Measurements from ENCODE around the gene NOL3.
A peak's percentile ranks its signal among the peaks of the same experiment; 100 is the strongest.

Gene NOL3

DNA sequence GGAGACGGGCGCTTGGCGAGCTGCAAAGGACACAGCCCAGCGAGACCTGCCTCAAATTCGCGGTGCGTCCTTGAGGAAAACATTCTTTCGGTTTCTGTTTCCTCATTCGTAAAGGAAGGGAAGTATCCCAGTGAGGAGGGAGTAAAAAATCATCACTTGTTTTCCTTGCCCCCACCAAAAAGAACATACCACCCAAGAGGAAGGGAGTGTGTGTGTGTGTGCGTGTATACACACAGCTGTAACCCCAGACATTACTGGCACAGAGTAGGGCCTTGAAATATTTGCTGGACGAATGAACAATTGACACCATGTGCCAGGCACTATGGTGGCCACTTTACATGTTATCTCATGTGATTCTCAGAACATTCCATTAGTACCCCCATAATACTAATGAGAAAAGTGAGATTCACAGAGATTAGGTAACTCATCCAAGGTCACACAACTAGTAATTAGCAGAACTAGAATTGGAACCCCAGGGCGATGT, 15.4 kb downstream of the NOL3 start:
- Histone ChIP-seq H3K27me3 (ENCODE audit: insufficient read depth, low read length) (peaks cover 33% of the 10 kb centered on the region), H3K36me3 (ENCODE audit: insufficient read depth, low read depth, low read length) (no peaks in the 10 kb centered on the region), H3K27ac (ENCODE audit: low read length) (no peak overlapping the region), H3K4me3 (ENCODE audit: low read length) (no peak overlapping the region), H3K9ac (ENCODE audit: low read depth, low read length) (no peak overlapping the region), H3K9me3 (ENCODE audit: insufficient read depth, low read depth, low read length) (no peaks in the 10 kb centered on the region), H3K4me1 (ENCODE audit: insufficient read depth, low read length) (peaks cover 3% of the 10 kb centered on the region; the same call in 1 of the 2 replicates)

DNA sequence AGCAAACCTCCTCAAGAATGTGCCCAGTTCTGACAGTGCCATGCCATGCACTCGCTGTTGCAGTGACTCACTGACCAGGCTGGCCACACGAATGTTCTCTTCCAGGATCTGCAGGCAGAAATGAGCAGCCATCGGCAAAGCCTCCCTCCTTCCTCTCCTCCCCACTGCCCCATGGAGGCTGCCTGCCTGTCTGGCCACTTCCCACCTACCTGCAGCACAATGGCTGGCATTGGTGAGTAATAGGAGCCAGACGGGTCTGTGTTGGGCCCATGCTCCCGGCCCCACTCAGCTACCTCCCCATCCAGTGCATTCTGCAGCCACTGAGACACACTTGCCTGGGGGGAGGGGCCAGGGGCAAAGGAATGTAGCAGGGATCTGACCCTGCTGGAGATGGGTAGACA, 16.2 kb downstream of the NOL3 start:
- peaks cover 33% of the 10 kb centered on the region for H3K27me3 ChIP-seq (ENCODE audit: insufficient read depth, low read length)
- no peaks in the 10 kb centered on the region for H3K36me3 ChIP-seq (ENCODE audit: insufficient read depth, low read depth, low read length)
- no peaks in the 10 kb centered on the region for H3K9me3 ChIP-seq (ENCODE audit: insufficient read depth, low read depth, low read length)
- H3K9ac ChIP-seq (ENCODE audit: low read depth, low read length) = no peak overlapping the region
- no peak overlapping the region for H3K4me3 ChIP-seq (ENCODE audit: low read length)
- H3K4me1 ChIP-seq (ENCODE audit: insufficient read depth, low read length) = peaks cover 3% of the 10 kb centered on the region; the same call in 1 of the 2 replicates
- H3K27ac ChIP-seq (ENCODE audit: low read length) = no peak overlapping the region

DNA sequence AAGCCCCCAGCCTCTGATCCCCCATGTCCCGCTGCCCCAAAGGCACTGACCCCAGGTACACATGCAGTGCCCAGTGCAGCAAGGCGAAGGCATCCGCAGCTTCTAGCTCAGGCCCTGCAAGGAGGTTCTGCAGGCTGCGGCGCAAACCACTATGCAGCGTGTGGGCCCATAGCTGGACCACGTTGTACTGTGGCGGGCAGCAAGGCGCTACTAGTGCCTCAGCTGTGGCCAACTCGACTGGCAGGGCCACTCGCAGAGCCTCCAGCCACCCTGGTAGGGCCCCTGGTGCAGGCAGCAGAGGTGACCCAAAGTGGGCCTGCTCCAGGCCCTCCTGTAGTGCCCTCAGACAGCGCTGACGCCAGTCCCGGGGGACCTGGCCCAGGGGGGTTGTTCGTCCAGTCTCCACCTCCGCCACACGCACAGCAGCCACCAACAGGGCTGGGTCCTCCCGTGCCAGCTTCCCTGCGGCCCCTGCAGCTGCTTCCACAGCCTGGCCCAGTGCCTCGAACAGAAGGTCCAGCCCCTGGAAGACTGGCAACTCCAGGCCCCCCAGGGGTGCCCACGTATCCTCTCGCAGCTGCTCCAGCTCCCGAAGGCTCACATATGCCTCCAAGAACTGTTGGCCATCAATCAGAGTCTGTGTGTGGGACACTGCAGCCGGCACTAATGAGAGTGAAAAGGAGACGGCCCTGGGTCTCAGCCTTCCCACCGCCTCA, 17.0 kb downstream of the NOL3 start:
- H3K9me3 ChIP-seq (ENCODE audit: insufficient read depth, low read depth, low read length) = no peaks in the 10 kb centered on the region
- peaks cover 33% of the 10 kb centered on the region for H3K27me3 ChIP-seq (ENCODE audit: insufficient read depth, low read length)
- H3K9ac ChIP-seq (ENCODE audit: low read depth, low read length) = no peak overlapping the region
- no peak overlapping the region for H3K4me3 ChIP-seq (ENCODE audit: low read length)
- H3K36me3 ChIP-seq (ENCODE audit: insufficient read depth, low read depth, low read length) = no peaks in the 10 kb centered on the region
- no peak overlapping the region for H3K27ac ChIP-seq (ENCODE audit: low read length)
- peaks cover 3% of the 10 kb centered on the region; the same call in 1 of the 2 replicates for H3K4me1 ChIP-seq (ENCODE audit: insufficient read depth, low read length)

DNA sequence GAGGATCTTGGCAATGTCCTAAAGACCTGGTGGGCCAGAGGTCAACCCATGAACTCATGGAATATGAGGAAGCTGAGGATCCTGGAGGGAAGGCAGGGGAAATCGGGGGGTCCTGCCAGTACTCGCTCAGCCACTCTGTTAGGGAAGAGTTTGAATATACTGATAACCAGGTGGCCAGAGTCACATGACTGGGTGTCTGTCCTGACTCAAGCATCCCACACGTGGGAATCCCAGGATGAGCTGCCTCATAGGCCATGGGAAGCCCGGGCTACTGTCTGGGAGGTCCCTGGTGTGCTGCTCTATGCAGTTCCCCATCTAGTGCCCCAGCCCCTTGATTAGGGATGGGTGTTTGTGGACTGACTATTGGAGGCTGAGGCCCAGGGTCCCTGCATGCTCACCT, 18.0 kb downstream of the NOL3 start:
- Histone ChIP-seq H3K27ac (ENCODE audit: low read length) (no peak overlapping the region), H3K4me1 (ENCODE audit: insufficient read depth, low read length) (0 out of 2 replicates have a peak, but pooled peaks cover 3% of the 10 kb centered on the region), H3K9ac (ENCODE audit: low read depth, low read length) (no peak overlapping the region), H3K4me3 (ENCODE audit: low read length) (no peak overlapping the region), H3K9me3 (ENCODE audit: insufficient read depth, low read depth, low read length) (no peaks in the 10 kb centered on the region), H3K27me3 (ENCODE audit: insufficient read depth, low read length) (peaks cover 33% of the 10 kb centered on the region), H3K36me3 (ENCODE audit: insufficient read depth, low read depth, low read length) (peaks cover 1% of the 10 kb centered on the region)

DNA sequence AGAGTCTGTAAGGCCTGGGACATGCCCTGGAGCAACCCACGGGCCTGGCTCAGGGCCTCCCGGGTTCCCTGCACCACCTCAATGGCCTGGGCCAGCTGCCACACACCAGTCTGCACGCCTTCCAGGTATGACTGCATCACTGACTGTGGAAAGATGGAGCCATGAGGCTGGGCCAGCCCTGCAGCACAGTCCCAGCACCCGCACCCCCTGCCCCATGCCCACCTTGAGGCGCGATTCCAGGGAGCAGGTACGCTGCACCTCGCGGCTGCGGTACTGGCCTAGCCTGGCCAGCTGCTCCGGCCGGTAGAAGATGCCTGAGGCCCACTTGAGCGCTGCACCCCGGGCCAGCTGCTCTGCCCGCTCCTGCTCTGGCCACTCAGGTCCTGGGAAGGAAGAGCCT, 18.5 kb downstream of the NOL3 start:
- Histone ChIP-seq H3K4me1 (ENCODE audit: insufficient read depth, low read length) (peaks cover 7% of the 10 kb centered on the region; the same call in 1 of the 2 replicates), H3K9ac (ENCODE audit: low read depth, low read length) (no peak overlapping the region), H3K4me3 (ENCODE audit: low read length) (no peak overlapping the region), H3K36me3 (ENCODE audit: insufficient read depth, low read depth, low read length) (peaks cover 6% of the 10 kb centered on the region), H3K27me3 (ENCODE audit: insufficient read depth, low read length) (peaks cover 33% of the 10 kb centered on the region), H3K27ac (ENCODE audit: low read length) (no peak overlapping the region), H3K9me3 (ENCODE audit: insufficient read depth, low read depth, low read length) (no peaks in the 10 kb centered on the region)

DNA sequence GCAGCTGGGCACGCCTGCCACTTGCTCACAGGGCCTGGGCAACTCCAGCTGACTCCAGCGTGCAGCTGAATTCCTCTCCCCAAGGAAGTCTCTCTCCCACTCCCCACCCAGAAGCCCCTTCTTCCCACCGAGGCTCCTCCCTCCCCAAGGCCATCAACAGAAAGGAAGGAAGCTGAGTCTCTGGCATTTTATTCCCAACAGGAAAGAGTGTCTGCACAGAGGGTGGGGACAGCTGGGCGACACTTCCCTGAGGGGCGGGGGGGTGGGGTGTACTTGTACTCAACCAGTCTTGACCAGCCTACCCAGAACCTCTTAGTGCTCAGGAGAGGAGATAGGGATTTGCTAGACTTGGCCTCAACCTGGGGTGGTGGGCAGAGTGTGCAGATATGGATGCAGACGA, 19.7 kb downstream of the NOL3 start, which contains the start of gene EXOC3L1:
Gene EXOC3L1, minus strand, starts transcription at position 96 of the 400 bp plus-strand sequence. CDS start 460 bp downstream, outside the sequence.
- Histone ChIP-seq H3K4me3 (ENCODE audit: low read length) (no peak within 1 kb of the TSS), H3K27ac (ENCODE audit: low read length) (no peak within 1 kb of the TSS), H3K4me1 (ENCODE audit: insufficient read depth, low read length) (peaks cover 7% of the 10 kb centered on the region; the same call in 1 of the 2 replicates), H3K36me3 (ENCODE audit: insufficient read depth, low read depth, low read length) (peaks cover 18% of the 10 kb centered on the region), H3K9ac (ENCODE audit: low read depth, low read length) (no peak within 1 kb of the TSS), H3K9me3 (ENCODE audit: insufficient read depth, low read depth, low read length) (no peaks in the 10 kb centered on the region), H3K27me3 (ENCODE audit: insufficient read depth, low read length) (peaks cover 22% of the 10 kb centered on the region)

DNA sequence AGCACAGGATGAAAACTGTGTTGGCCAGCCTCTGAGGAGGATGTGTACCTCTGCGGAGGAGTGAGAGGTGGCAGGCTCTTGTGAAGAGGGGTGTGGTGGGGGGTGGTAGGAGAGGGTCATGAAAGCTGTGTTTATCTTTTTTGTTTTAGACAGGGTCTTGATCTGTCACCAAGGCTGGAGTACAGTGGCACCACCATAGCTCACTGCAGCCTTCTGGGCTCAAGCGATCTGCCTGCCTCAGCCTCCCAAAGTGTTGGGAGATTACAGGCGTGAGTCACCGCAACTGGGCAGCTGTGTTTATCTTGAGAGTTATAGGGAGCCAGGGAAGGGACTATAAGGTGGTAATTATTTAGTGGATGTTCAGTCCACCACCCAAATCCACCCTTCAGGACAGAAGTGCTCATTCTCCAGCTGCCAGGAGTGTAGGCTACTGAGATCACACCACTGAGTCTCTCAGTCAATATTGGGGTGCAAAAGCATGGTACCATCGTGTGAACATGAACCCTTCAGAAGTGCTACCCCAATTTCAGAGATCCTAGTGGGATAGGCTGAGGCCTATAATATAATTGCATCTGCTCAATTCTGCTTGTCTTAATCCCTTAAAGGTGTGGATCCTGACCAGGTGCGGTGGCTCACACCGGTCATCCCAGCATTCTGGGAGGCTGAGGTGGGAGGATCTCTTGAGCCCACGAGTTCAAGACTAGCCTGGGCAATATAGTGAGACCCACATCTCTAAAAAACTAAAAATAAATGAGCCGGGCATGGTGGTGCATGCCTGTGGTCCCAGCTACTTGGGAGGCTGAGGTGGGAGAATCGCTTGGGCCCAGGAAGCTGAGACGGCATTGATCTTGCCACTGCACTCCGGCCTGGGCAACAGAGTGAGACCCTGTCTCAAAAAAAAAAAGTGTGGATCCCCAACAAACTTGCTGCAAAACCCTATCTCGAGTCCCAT, 20.4 kb downstream of the NOL3 start:
- Histone ChIP-seq H3K27me3 (ENCODE audit: insufficient read depth, low read length) (peaks cover 15% of the 10 kb centered on the region), H3K27ac (ENCODE audit: low read length) (no peak overlapping the region), H3K4me3 (ENCODE audit: low read length) (no peak overlapping the region), H3K36me3 (ENCODE audit: insufficient read depth, low read depth, low read length) (peaks cover 25% of the 10 kb centered on the region), H3K9ac (ENCODE audit: low read depth, low read length) (no peak overlapping the region), H3K9me3 (ENCODE audit: insufficient read depth, low read depth, low read length) (no peaks in the 10 kb centered on the region), H3K4me1 (ENCODE audit: insufficient read depth, low read length) (peaks cover 7% of the 10 kb centered on the region; the same call in 1 of the 2 replicates)

DNA sequence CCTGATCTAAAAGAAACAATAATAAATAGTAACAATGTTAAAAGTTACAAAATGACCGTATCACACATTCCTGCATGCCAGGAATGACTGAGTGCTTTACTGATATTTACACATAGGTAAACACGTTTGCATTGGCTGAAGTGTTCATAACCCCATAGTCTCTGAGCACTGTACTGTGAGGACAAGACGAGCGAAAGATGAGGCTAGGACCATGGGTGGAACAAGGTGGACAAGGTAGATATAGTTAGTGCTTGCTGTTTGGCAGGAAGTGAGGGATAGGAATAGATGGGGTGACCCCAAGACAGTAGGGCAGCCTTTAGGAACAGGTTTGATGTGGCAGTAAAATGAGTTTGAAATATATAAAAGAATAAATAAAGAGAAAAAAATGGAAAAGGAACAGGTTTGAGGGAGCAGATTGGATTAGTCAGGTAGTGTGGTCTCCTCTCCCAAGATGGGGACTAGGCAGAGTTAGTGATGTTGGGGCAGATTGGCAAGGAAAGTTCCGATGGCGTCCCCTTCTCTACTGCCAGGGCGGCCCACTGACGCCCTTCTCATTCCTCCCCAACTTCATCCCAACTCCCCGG, 21.2 kb downstream of the NOL3 start:
- peaks cover 33% of the 10 kb centered on the region for H3K36me3 ChIP-seq (ENCODE audit: insufficient read depth, low read depth, low read length)
- no peak overlapping the region for H3K27ac ChIP-seq (ENCODE audit: low read length)
- H3K9ac ChIP-seq (ENCODE audit: low read depth, low read length) = no peak overlapping the region
- peaks cover 7% of the 10 kb centered on the region; the same call in 1 of the 2 replicates for H3K4me1 ChIP-seq (ENCODE audit: insufficient read depth, low read length)
- H3K4me3 ChIP-seq (ENCODE audit: low read length) = peak overlapping the region; percentile 93
- H3K9me3 ChIP-seq (ENCODE audit: insufficient read depth, low read depth, low read length) = no peaks in the 10 kb centered on the region
- H3K27me3 ChIP-seq (ENCODE audit: insufficient read depth, low read length) = peaks cover 7% of the 10 kb centered on the region

DNA sequence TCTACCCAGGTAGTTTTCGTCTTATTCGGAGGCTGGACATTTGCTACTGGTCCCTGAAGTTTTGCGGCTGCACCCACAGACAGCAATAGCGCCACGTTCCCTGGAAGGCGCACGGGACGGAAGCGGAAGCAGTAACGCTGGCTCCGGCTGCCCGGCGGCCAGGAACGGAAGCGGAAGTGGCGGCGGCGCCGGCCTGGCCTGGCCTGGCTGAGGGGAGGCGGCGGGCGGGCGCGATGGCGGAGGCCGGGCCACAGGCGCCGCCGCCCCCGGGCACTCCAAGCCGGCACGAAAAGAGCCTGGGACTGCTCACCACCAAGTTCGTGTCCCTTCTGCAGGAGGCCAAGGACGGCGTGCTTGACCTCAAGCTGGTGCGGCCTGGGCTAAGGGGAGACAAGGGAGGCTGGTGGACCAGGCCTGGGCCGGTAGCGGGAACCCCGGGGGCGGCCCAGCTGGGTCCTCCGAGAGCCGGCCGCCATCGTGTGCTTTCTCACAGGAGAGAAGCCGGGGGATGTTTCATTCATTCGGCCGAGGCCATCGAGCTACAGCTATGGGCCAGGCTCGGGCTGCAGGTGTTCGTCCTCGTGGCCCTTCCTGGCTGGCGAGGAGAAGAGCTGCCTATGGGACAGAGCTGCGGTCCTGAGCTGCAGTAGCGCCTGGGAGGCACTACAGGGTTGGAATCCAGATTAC, 21.8 kb downstream of the NOL3 start, which contains the start of gene E2F4:
Gene E2F4, plus strand, starts transcription at position 161 of the 687 bp plus-strand sequence. Its CDS starts 73 bp downstream, at position 234.
- no peaks in the 10 kb centered on the region for H3K9me3 ChIP-seq (ENCODE audit: insufficient read depth, low read depth, low read length)
- peak within 1 kb of the TSS; percentile 82 for H3K9ac ChIP-seq (ENCODE audit: low read depth, low read length)
- H3K4me3 ChIP-seq (ENCODE audit: low read length) = peak within 1 kb of the TSS; percentile 93
- no peak within 1 kb of the TSS for H3K27ac ChIP-seq (ENCODE audit: low read length)
- peaks cover 3% of the 10 kb centered on the region; the same call in 1 of the 2 replicates for H3K4me1 ChIP-seq (ENCODE audit: insufficient read depth, low read length)
- peaks cover under 1% of the 10 kb centered on the region; the same call in 1 of the 2 replicates for H3K27me3 ChIP-seq (ENCODE audit: insufficient read depth, low read length)
- peaks cover 39% of the 10 kb centered on the region for H3K36me3 ChIP-seq (ENCODE audit: insufficient read depth, low read depth, low read length)

DNA sequence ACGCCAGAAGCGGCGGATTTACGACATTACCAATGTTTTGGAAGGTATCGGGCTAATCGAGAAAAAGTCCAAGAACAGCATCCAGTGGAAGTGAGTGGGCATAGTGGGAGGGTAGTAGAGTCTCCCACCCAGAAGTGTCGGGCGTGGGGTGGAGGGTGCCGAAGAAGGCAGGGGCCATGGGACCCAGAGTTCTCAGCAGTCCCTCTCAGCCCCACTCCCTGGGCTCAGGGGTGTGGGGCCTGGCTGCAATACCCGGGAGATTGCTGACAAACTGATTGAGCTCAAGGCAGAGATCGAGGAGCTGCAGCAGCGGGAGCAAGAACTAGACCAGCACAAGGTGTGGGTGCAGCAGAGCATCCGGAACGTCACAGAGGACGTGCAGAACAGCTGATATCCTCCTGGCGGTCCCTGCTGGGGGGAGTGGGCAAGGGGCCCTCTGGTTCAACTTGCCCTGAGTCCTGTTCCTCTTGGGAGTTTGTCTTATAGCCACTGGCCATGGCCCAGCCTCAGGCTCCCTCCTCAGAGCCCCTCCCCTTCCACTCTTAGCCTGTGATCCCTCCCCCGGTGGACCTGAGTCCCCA, 22.5 kb downstream of the NOL3 start:
- peaks cover 3% of the 10 kb centered on the region; the same call in 1 of the 2 replicates for H3K4me1 ChIP-seq (ENCODE audit: insufficient read depth, low read length)
- no peaks in the 10 kb centered on the region for H3K27me3 ChIP-seq (ENCODE audit: insufficient read depth, low read length)
- peaks cover 47% of the 10 kb centered on the region for H3K36me3 ChIP-seq (ENCODE audit: insufficient read depth, low read depth, low read length)
- peak overlapping the region; percentile 93 for H3K4me3 ChIP-seq (ENCODE audit: low read length)
- H3K27ac ChIP-seq (ENCODE audit: low read length) = no peak overlapping the region
- peak overlapping the region; percentile 82 for H3K9ac ChIP-seq (ENCODE audit: low read depth, low read length)
- no peaks in the 10 kb centered on the region for H3K9me3 ChIP-seq (ENCODE audit: insufficient read depth, low read depth, low read length)
